ENCODE data around the gene CAPN1. TPM values are rescaled to one million over a fixed set of nuclear protein-coding genes. Genes with fewer than 3 reads are reported as not detected.

CAPN1 gene
- total and polyA plus RNA-seq, 2 of the 13 experiments (the other 11 are each of a cell fraction or from before 2014, with no cell fraction given): 57.3 to 82.6 TPM

DNA sequence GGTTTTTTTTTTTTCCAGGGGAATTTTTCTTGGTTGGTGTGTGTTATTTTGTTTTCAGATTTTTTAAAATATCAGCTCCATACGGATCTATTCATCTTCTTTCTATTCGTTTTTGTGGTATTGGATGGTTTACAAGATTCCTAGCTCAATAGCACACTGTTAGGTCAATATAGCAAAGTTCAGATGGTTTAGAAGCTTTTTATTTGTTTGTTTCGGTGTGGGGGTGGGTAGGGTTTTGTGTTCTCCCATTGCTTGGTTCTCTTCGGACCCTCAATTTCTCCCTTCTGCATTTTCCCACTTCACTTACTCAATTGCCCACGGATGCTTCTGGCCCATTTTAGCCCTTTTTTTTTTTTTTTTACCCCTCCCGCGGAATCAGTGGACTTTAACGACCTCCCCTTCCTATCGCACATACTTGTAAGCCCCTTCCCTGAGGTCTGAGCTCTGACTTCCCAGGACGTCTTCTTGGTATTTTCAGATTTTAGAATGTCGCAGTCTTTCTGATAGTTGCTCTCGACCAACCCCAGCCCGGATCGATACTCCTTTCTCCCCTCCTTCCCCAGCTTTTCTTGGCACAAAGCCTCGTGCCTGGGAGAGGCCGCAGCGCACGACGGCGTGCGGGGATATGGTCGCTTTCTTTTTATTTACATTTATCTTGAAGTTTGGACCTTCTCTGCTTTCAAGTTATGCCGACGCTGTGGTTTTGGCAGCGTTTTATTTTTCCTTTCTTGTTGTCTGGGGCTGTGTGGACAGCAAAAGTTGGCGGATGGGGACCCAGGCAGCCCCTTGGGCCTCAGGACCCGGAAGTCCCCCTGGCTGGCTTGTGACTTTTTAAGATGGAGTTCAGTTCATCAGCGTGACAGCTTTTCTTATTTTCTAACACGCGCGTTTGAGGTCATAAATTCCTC is 16.1 kb upstream of the CAPN1 start (continued):
- TF ChIP-seq, protein P1, sequence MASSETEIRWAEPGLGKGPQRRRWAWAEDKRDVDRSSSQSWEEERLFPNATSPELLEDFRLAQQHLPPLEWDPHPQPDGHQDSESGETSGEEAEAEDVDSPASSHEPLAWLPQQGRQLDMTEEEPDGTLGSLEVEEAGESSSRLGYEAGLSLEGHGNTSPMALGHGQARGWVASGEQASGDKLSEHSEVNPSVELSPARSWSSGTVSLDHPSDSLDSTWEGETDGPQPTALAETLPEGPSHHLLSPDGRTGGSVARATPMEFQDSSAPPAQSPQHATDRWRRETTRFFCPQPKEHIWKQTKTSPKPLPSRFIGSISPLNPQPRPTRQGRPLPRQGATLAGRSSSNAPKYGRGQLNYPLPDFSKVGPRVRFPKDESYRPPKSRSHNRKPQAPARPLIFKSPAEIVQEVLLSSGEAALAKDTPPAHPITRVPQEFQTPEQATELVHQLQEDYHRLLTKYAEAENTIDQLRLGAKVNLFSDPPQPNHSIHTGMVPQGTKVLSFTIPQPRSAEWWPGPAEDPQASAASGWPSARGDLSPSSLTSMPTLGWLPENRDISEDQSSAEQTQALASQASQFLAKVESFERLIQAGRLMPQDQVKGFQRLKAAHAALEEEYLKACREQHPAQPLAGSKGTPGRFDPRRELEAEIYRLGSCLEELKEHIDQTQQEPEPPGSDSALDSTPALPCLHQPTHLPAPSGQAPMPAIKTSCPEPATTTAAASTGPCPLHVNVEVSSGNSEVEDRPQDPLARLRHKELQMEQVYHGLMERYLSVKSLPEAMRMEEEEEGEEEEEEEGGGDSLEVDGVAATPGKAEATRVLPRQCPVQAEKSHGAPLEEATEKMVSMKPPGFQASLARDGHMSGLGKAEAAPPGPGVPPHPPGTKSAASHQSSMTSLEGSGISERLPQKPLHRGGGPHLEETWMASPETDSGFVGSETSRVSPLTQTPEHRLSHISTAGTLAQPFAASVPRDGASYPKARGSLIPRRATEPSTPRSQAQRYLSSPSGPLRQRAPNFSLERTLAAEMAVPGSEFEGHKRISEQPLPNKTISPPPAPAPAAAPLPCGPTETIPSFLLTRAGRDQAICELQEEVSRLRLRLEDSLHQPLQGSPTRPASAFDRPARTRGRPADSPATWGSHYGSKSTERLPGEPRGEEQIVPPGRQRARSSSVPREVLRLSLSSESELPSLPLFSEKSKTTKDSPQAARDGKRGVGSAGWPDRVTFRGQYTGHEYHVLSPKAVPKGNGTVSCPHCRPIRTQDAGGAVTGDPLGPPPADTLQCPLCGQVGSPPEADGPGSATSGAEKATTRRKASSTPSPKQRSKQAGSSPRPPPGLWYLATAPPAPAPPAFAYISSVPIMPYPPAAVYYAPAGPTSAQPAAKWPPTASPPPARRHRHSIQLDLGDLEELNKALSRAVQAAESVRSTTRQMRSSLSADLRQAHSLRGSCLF (CRISPR knock-in tag; IDR thresholded peaks at IDR 0.05; ENCODE audit: borderline replicate concordance): 0 out of 2 replicates have a peak, but pooled peaks have one; percentile 22
- 0 out of 2 replicates have a peak, but pooled peaks have one; percentile 42 for TF ChIP-seq NFYC (CRISPR knock-in tag; IDR thresholded peaks at IDR 0.05)
- no peak for TF ChIP-seq RFX3 (CRISPR knock-in tag; IDR thresholded peaks at IDR 0.05)
- no peak for TF ChIP-seq GABPA (IDR thresholded peaks at IDR 0.05; ENCODE audit: low read depth, low read length)
- peak; percentile 76 for TF ChIP-seq GABPA (CRISPR knock-in tag; IDR thresholded peaks at IDR 0.05; ENCODE audit: low read depth)
- peak; percentile 81 for TF ChIP-seq ZMYM3 (CRISPR knock-in tag; IDR thresholded peaks at IDR 0.05)
- TF ChIP-seq ZFP37 (CRISPR knock-in tag; IDR thresholded peaks at IDR 0.05; ENCODE audit: borderline replicate concordance): no peak
